T-helper 2 cell treated with Interferon-gamma antibody and Interleukin-4, amounts not matched to agents 100 ng/mL and 5 ng/mL, for 36 hours (primary cell): ENCODE results near the gene KANSL1L. TPM values are rescaled to one million over a fixed set of nuclear protein-coding genes. Genes with fewer than 3 reads are reported as not detected.
"Not testable (repeated sequence)": the region's sequence is repeated elsewhere in the genome, so short reads cannot be mapped to it uniquely, and the experiment has no call there.

ENCODE experiments used
- intact Hi-C: fragments of 100-400 bp; cut with micrococcal nuclease; formaldehyde crosslinking; loops from one replicate; pipeline ENCODE4 v1.15.1; 2023
- total RNA-seq: library from RNA; stranded (reverse); gene quantifications from 2 replicates; pipeline ENCODE4 v1.2.3, GENCODE V29; 2022

The KANSL1L gene, protein sequence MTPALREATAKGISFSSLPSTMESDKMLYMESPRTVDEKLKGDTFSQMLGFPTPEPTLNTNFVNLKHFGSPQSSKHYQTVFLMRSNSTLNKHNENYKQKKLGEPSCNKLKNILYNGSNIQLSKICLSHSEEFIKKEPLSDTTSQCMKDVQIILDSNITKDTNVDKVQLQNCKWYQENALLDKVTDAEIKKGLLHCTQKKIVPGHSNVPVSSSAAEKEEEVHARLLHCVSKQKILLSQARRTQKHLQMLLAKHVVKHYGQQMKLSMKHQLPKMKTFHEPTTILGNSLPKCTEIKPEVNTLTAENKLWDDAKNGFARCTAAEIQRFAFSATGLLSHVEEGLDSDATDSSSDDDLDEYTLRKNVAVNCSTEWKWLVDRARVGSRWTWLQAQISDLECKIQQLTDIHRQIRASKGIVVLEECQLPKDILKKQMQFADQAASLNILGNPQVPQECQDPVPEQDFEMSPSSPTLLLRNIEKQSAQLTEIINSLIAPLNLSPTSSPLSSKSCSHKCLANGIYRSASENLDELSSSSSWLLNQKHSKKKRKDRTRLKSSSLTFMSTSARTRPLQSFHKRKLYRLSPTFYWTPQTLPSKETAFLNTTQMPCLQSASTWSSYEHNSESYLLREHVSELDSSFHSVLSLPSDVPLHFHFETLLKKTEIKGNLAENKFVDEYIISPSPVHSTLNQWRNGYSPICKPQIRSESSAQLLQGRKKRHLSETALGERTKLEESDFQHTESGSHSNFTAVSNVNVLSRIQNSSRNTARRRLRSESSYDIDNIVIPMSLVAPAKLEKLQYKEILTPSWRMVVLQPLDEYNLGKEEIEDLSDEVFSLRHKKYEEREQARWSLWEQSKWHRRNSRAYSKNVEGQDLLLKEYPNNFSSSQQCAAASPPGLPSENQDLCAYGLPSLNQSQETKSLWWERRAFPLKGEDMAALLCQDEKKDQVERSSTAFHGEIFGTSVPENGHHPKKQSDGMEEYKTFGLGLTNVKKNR
- 4.8 and 7.9 TPM in 2 replicates for total RNA-seq

DNA sequence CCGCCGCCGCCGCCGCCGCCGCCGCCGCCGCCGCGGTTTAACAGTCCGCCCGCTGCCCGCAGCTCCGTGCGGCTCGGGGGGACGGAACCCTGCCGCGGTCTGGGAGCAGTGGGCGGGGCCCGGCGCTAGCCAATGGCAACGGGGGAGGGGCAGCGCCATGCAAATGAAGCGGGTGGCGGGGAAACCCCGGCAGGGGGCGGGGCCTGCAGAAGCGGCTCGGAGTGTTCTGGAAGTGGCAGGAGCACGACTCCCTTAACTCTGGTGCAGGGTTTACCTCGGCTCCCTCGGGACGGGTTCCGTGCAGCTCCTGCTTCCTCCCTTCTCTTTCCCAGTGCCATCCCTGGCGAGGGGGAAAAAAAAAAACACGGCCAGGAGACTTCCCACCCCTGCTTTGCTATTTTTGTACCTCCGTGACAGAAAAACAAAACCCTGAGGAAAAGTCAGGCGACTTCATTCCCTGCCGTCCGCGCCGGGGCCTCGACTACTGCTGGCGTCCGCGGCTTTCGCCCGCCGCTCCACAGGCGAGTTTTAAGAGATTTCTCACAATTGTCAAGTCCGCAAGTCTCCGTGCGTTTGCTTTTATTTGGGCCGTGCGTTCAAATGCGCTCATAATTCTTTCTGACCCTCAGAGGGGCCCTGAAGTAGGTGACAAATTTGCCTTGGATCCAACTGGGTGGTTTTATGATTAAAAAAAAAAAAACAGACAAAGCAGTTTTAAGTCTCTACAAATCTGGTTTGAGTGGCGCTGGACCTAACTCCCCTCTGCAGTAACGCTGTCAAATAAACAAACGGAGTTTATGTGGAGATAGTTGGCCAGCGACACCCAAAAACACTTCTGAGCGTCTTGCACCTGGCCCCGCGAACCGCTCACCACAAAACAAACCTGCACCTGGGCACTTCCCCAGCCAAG is at the start of gene KANSL1L:
Gene KANSL1L (minus strand): TSS at position 101 of the 910 bp plus-strand sequence. CDS start 16,827 bp downstream, outside the sequence.
- intact Hi-C loops = loop anchor here (2.0 kb wide), 1 partner anchor 1905 kb away; the partner anchor contains the start of gene PIKFYVE

DNA sequence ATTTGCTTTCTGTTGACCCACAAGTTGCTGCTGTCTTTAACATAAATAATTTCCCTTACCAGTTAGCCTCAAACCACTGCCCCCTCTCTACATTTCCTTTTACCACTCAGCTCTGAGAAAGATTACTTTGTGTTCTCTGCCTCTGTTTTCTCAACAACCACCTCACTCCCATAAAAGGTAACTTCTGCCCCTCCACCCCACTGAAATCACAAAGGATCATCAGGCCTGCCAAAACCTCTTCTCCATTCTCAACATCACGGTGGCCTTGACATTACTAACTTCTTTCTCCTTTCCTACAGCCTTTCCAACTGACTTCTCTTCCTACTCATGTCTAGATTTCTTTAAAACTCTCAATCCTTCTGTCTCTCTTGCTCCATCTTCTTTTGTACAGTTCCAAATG is 43.9 kb upstream of the KANSL1L start:
- intact Hi-C loops = no loop called here

DNA sequence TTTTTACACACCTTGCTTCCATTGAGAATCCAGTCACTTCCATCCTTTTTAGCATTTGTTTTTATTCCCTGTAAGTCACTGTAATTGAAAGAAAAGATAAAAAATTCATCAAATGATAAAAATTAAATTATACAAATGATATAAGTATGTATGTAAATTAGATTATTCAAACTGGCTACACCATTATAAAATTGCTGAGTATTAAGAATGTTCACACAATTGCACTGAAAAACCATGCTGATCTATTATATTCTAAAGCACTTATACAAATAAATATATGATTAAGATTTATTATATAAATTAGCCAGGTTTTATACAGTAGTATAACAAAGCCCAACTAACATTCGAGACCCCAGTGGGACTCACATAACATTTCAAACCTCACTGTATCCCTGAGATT is 39.0 kb upstream of the KANSL1L start:
- intact Hi-C loops = no loop called here

DNA sequence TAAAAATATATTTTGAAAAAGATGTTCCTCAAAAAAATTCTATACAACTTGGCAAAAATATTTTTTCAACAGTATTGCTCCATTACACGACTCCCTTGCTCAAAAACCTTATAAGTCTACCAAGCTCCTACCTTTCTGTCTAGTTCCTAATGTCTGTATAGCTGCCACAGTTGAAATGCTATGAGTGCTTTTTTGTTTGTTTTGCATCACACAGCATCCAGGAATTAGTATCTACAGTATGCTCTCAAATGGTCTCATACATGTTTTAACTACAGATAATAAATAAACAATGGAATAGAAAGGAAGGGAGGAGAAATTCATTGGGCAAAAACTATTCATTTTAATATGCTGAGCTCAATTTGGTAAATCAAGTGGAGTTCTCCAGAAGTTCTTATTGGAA is 36.7 kb upstream of the KANSL1L start:
- intact Hi-C loops = no loop called here

DNA sequence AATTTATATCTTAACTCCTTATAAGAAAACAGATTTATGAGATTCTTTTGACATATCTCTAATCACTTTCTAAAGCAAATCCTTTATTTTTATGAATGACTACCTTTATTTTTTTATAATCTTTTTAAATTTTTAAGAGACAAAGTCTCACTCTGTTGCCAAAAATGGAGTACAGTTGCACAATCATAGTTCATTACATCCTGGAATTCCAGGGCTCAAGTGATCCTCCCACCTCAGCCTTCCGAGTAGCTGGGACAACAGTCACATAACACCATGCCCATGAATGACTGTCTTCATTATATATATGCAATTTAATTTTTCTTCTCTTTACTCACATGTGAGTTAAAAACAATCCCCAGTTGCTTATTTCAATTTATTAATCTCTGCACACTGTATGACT is 32.3 kb upstream of the KANSL1L start:
- intact Hi-C loops = no loop called here

DNA sequence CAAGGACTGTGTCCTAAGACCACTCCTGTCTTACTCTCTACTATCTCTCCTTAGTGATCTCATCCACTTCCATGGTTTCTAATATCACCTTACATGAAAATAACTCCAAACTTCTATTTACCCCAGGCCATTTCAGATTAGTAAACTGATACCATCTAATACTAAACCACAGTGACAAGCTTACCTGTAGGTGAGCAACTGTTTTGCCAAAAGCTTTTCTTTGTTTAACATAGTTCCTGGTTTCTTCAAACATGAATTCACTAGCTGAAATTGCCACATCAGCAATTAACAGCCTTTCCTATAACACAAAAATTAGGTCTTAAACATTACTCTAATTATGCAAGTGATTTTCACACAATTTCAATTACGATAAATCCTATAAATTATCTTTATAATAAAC is 31.9 kb upstream of the KANSL1L start:
- intact Hi-C loops = no loop called here

DNA sequence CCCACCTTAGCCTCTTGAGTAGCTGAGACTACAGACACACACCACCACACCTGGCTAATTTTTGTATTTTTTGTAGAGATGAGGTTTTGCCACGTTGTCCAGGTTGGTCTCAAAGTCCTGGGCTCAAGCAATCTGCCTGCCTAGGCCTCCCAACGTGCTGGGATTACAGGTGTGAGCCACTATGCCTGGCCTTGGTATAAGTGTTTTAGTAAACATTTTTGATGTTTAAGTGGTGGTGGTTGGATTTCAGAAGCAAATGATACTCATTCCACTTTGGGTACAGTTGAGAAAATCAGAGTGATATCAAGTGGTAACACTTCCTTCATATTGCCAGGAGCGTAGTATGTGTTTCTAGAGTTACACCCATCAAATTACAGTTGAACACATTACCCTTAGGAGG is 28.6 kb upstream of the KANSL1L start:
- intact Hi-C loops = loop anchor here (1.0 kb wide), 4 partner anchors 127 to 1805 kb away; no protein-coding TSS in a partner anchor

DNA sequence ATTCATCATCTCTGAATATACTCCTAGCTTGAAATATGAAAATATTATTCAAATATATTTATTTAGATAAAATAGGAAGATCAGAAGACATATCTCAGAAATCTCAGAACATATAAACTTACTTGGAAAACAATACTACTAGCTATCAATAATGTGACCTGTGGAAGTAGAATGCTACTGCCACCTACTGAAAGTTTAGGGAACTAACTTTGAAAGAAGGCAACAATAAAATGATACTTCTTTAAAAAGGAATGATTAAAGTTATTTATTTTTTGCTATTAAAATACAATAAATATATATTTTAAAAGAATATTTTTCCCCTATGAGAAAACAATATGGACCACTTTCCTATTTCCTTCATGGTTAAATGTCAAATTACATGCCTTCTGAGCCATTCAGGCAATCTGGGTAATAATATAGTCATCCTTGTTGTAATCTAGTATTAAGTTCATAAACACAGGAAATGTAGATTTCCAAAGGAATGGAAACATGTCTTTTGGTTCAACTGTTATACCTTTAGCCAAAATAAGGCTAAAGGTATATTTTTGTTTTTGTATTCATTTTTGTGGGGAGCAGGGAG is 28.1 kb upstream of the KANSL1L start:
- intact Hi-C loops = loop anchor here (1.0 kb wide), 4 partner anchors 126 to 1804 kb away; no protein-coding TSS in a partner anchor

DNA sequence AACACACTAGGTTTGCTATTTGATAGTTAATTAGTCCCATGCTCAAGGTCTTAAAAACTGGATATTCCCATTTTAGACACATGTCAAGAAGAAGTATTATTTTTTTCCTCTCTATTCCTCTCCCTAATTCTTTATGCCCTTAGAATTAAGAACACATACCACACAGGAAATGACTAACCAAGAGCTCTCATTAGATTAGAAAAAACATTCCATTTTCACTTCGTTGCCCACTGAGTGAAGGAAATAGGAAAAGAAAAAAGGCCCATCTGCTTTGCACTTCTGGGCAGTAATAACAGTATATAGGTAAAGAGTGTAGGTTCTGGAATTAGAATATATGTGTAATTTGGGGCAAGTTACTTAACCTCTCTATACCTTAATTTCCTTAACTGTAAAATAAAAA is 27.1 kb upstream of the KANSL1L start:
- intact Hi-C loops = no loop called here

DNA sequence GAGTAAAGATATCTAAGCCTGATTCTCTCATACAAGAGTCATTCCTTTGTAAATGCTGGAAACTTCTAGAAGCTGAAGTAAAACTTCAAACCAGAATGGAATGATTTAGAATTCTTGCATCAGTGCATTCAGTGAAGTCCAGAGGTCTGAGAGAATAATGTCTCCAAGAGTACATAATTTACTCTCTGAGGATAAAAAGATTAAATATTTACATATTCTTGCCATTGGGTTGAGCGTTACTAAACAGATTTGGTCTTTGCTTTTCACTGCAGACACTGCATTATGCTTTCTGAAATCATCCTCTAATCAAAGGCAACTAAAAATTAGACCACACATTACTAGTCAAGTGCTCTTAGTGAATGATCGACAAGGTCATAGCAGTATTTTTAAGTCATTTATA is 26.5 kb upstream of the KANSL1L start:
- intact Hi-C loops = no loop called here

DNA sequence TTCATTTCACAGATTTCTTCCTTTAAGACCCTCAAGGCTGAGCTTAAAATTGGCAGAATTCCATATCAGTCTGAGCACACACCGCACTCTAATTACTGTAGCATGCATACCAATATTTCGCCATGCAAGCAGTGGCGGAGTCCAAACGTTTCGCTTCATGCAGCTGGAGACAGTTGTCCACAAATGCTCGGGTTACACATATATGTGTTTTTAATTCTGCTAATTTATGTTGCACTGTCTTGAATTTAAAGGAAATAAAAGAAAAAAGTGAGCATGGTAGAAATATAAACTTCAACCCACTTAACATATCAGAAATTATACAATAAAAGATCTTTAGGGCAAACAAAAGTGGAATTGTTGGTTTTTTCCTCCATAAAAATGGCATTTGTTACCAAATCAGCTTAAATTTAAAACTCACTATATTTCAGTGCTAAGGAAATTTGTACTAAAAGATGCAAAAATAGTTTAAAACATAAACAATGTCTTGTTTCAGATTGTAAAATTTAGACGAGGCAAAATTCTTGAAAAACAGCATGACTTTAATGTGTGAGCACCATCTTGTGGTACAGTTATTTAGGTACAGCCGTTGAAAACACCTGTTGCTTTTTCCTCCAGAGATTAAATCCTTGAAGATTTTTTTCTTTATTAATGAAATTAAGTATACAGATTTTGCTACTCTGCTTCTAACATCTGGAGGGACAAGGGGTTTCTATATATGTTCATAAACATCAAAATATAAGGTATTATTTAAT is 24.1 kb upstream of the KANSL1L start:
- intact Hi-C loops = loop anchor here (1.0 to 2.0 kb wide), 3 partner anchors 122 to 860 kb away; no protein-coding TSS in a partner anchor

DNA sequence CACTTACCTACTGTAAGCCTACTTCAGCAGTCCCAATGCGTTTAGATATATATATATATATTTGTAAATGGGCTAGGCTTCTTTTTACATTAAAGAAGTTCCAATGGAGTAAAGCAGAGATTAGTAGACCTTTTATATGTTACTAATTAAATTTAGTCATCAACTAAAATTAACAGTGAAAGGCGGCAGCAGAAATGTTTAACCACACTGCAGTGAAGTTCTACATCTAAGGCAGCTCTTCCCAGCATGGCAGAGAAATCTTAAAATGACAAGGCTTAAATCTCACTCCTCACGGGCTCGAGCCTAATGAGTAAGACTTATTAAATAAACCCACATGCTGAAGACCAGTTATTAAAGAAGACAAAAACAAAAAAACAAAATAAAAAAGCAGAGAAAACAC is 19.1 kb upstream of the KANSL1L start:
- intact Hi-C loops = no loop called here

DNA sequence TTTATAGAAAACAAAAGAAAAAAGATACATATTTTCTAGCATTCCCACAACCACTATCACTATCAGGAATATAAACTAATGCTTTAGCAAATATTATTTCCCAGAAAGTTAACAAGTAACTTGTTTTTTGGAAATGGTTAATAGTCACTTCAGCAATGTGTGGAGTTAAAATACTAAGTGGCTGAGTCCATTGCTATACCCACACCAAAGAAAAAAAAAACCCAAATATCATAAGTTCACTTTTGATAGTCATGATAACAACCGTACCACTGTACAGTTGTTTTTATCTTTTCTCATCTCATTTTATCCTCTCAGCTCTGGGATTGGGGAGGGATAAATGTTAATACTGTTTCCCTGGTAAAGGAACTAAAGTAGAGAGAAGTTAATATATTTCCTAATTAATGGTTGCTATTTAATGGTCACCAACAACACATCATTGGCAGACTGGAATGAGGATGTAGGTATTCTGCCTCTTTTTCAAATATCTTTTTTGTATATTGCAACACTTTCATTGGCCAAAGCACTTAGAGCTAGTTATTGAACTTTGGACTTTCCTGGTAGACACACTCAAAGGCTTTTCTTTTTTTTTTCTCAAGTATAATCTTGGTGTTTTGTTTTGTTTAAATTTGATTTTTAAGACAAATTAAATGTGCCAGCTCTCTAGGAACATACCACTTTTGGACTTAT is 18.4 kb upstream of the KANSL1L start:
- intact Hi-C loops = no loop called here

DNA sequence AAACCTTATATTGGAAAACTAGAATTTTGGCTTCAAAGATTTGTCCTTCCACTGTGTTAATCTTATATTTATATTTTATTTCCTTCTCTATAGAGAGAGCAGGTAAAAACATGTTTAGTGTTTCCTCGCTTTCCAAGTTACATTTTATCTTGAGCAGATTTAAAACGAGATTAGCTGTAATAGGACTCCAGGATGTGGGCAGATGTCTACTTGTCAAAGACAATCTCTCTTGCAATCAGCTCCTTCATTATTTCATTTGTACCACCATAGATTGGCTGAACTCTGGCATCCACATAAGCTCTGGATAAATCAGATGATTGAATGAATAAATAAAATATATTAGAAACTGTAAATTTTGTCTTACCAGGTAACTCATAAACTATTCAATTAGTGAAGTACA is 17.5 kb upstream of the KANSL1L start:
- intact Hi-C loops = no loop called here

DNA sequence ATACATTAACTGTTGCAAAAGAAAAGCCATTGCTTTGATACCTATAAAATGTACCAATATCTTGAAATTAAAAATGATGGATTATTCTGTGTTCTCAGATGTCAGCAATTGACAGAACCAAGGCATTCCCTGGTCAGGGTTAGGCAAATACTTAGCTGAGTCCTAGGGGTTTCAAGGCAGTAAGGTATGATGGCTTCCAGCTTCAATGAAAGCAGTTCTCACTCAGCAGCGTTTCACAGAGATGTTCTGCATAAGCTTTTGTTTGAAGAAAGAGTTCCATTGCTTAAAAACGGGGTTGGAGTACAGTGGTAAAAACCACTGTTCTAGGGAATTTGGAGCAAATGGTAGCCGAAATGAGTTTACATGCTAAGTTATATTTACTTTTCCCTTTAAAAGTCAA is 17.0 kb upstream of the KANSL1L start:
- intact Hi-C loops = no loop called here

DNA sequence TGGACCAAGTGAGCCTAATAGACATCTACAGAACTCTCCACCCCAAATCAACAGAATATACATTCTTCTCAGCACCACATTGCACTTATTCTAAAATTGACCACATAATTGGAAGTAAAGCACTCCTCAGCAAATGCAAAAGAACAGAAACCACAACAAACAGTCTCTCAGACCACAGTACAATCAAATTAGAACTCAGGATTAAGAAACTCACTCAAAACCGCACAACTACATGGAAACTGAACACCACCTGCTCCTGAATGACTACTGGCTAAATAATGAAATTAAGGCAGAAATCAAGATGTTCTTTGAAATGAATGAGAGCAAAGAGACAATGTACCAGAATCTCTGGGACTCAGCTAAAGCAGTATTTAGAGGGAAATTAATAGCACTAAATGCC is 12.7 kb upstream of the KANSL1L start:
- intact Hi-C loops = not testable (repeated sequence)

DNA sequence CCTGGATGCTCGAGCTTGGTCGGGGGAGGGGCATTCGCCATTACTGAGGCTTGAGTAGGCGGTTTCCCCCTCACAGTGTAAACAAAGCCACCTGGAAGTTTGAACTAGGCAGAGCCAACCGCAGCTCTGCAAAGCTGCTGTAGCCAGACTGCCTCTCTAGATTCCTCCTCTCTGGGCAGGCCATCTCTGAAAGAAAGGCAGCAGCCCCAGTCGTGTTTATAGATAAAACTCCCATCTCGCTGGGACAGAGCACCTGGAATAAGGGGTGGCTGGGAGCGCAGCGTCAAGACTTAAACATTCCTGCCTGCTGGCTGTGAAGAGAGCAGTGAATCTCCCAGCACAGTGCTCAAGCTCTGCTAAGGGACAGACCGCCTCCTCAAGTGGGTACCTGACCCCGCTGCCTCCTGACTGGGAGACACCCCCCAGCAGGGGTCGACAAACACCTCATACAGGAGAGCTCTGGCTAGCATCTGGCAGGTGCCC is 10.4 kb upstream of the KANSL1L start:
- intact Hi-C loops = not testable (repeated sequence)

DNA sequence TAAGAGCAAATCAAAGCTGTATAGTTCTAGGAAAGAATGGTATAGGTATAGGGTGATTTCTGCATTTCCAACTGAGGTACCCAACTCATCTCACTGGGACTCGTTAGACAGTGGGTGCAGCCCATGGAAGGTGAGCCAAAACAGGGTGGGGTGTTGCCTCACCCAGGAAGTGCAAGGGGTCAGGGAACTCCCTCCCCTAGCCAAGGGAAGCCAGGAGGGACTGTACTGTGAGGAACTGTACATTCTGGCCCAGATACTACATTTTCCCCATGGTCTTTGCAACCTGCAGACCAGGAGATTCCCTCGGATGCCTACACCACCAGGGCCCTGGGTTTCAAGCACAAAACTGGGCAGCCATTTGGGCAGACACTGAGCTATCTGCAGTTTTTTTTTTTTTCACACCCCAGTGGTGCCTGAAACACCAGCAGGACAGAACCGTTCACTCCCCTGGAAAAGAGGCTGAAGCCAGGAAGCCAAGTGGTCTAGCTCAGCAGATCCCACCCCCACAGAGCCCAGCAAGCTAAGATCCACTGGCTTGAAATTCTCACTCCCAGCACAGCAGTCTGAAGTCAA is 9.9 kb upstream of the KANSL1L start:
- intact Hi-C loops = not testable (repeated sequence)

DNA sequence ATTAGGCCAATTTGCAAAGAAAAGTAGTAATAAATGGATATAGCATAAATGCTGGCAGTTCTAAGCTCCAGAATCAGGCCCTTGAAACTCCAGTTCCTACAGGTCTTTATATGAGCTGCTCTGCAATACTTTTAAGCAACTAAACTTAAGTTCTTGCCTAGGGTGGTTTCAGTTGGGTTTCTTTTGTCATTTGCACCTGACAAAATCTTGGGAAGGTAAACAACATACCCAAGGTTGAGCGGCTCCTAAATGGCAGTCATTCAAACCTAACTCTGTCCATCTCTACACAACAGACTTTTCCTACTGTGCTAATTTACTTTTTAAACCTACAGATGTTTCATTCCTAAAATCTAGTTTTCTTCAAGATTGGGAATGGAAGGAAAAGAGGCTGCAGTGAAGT is 9.3 kb upstream of the KANSL1L start:
- intact Hi-C loops = no loop called here
